ENCODE results near the gene TELO2.

DNA sequence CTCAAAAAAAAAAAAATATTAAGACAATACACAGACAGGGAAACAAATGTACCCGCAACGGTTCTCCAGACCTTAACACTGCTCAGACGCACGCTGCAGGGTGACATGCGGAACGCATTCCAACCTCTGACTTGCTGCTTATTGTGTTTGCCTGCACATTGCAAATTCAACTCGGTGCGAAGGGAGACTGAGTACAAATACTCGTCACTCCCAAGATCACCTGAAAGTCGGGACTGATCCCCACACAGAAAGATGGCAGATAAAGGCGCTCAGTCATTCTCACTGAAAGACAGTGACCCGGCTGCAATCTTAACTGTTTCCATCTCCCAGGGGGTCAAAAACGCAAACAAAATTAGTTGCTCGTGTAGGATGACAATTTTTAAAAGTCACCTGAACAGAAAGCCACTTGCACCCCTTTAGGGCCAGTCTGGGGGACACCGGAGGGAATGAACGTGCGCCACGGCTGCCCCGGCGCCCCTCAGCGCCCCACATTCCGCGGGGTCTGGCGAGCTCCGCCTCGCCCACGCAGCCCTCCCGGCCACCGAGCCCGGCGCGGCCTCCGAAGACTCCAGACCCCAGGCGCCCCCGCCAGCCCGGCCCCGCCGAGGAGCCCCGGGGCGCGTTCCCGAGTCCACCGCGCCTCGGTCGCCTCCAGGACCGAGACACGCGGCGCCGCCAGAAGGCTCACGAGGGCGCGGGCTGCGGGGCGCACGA, 18.9 kb upstream of the TELO2 start:
- TF ChIP-seq, protein P1, sequence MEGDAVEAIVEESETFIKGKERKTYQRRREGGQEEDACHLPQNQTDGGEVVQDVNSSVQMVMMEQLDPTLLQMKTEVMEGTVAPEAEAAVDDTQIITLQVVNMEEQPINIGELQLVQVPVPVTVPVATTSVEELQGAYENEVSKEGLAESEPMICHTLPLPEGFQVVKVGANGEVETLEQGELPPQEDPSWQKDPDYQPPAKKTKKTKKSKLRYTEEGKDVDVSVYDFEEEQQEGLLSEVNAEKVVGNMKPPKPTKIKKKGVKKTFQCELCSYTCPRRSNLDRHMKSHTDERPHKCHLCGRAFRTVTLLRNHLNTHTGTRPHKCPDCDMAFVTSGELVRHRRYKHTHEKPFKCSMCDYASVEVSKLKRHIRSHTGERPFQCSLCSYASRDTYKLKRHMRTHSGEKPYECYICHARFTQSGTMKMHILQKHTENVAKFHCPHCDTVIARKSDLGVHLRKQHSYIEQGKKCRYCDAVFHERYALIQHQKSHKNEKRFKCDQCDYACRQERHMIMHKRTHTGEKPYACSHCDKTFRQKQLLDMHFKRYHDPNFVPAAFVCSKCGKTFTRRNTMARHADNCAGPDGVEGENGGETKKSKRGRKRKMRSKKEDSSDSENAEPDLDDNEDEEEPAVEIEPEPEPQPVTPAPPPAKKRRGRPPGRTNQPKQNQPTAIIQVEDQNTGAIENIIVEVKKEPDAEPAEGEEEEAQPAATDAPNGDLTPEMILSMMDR (IDR thresholded peaks at IDR 0.05): no peak
- TF ChIP-seq POLR2AphosphoS5 (IDR thresholded peaks at IDR 0.05): no peak
- no peak for TF ChIP-seq POLR2A (IDR thresholded peaks at IDR 0.05)
